Non-pigmented ciliary epithelial cell (primary cell): ENCODE data around the gene CENPM.

ENCODE experiments used
- DNase-seq: peaks from one replicate; pipeline ENCODE4 v3.0.0-alpha.2; 2010; ENCODE audit warnings: low read depth

Gene CENPM, protein sequence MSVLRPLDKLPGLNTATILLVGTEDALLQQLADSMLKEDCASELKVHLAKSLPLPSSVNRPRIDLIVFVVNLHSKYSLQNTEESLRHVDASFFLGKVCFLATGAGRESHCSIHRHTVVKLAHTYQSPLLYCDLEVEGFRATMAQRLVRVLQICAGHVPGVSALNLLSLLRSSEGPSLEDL

DNA sequence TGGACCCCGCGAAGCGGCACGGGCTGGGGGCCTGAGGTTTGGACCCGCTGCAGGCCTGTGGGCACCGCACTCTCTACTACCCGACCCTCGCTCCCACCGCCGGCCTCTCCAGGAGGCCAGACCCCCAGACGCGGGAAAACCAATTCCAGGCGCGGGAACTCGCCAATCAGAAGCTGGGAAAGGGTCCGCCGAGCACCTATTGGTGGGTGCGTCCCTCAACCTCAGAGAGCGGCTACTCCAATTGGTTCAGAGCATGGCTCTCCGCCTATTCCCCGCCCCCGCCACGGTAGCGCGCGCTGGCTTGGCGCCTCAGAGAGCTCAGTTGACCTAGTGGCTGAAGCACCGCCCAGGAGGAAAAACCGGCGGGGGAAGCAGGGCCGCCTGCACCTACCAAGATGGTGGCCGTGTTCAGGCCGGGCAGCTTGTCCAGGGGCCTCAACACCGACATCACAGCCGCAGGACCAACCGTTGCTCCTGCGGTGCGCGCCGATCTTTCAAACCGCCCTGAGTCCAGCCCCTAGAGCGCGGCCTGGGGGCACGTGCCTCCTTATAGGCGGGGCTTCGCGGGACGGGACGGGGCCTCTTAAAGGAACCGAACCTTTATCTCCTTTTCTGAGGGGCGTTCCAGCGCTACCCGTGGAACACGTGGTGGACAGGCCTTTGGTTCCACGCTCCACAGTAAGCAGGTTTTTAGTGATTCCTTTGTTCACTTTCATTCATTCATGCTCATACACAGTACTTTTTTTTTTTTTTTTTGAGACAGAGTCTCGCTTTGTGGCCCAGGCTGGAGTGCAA is at the start of gene CENPM:
Gene CENPM, minus strand, starts transcription at position 524 of the 795 bp plus-strand sequence. Its CDS starts 76 bp downstream, at position 448.
- peak; percentile 60 for DNase-seq

DNA sequence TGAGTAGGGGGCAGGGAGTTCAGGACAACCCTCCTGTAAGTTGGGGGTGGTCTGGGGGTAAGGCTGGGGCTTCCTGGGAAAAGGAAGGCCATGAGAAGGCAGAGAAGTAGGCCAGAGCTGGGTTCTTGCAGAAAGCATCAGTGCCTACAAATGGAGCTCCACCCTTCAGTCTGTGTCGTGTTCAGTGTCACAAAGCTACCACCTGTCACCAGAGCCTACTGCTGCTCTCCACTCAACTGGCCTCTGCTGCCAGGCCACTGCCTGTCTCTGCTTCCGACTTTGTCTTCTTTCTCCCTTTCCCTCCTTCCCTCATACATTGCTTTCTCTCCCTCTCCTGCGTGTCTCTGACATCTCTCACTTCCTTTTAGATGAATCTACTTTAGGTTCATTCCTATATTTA is 48.3 kb upstream of the CENPM start:
- no peak for DNase-seq

DNA sequence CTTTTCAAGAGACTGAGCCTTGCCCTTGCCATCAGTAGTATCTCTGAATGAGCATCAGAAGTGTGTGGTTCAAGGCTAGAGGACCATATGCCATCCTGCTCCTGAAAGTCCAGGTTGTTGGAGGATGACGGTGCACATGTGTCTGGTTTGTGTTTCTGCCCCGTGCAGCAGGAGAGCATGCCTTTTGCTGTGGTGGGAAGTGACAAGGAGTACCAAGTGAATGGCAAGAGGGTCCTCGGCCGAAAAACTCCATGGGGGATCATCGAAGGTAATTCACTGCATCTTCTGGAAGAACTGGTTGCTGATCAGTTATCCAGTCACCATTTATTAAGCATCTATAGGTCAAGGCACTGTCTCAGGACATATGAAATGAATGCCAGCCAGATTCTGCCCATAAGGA is 45.5 kb upstream of the CENPM start:
- DNase-seq, result no peak

DNA sequence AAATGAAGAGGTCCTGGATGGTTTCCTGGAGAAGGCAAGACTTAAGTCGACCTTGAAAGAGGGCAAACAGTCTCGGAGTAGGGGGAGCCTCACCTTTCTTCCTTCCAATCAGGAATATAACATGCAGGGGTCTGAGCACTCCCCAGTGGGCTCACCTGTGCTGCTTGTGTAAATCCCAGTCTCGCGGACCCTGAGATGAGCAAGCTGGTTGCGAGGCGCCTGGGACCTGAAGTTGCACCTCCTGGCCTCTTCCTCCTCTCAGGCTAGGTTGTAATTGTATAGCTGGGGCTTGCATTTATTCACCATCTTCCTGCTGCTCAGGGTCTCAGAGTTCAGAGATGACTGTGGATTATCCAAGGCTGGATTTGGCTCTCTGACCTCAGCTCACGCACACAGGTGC is 44.2 kb upstream of the CENPM start:
- DNase-seq, result no peak

DNA sequence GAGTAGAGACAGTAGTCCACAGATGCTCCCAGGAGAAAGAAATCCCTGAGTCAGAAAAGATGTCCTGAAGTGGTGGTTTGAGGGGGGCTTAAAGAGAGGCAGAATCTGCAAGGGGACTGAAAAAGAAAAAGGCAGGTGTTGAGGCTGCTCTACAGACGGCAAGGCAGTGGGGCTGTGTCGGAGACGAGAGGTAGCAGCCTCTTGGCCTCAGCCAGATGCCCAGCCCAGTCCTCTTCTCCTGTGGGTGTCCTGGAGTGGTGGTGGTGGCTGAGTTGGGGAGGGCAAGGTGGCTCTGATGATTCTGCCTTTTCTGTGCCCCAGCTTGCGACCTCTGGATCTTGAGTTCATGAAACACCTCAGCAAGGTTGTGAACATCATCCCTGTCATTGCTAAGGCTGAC is 42.3 kb upstream of the CENPM start:
- no peak for DNase-seq

DNA sequence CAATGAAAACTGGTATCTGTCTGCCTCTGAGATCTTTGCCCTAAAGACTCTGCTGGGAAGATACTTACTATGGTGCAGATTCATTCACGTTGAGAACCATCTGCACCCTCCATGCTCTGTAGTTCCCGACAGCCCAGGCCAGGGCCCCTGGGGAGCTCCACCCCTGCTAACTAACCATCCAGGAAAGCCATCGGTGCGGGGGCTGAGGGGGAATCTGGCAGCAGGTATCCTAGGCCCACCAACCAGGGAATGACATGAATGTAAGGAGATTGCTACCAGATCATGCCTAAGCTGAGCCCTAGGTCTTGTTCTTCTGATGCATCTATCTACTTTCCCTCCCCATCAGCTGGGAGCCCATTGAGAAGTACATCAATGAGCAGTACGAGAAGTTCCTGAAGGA is 40.3 kb upstream of the CENPM start:
- no peak for DNase-seq

DNA sequence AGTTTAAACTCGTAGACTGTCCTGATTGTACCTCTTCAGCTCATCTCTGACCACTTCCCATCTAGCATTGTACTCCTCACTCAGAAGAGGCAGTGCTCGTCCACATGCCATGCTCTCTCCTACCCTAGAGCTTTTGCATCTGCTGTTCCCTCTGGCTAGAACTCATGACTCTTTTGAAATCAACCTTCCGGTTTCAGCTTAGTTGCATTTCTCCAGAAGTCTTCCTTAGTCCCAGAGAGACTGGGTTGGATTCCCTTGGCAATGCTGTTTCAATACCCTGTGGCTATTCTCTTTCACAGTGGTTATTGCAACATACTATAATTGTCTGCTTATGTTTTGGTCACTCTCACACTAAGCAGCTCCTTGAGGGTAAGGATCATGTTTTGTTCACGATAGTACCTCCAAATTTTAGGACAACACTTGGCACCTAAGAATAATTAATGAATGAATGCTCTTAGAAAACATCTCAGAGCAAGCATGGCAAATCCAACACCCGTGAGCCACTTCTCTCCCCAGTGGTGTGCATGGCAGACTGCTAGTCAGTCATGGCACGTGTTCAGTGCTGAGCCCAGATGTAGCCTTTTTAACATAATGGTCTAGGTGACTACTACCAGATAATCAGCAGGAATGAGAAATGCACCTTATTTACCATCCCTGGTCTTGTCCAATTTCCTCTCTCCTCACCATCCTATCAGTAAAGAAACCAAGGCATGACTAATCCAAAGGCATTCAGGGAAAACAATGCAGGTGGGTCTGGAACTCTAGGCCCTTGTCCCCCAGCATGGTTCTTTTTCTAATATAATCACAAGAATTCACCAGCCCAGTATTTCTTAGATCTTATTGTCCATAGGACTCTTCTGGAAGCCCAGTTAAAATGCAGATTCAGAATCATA is 36.8 kb upstream of the CENPM start:
- no peak for DNase-seq

DNA sequence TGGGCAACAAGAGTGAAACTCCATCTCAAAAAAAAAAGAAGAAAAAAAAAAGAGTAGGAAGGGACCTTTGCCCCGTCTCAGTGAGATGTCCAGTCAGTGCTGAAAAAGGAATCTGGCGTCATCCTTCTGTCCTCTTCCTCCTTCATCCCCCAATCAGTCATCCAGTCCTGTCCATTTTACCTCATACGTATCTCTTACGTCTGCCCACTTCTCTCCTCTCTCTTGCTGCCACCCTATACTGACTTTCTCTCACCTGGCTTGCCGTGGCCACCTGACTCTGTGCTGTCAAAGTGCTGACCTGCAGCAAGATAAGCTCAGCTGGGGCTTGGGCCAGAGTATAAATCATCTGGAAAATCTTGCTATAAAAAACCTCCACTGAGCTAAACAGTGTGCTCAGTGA is 35.9 kb upstream of the CENPM start:
- DNase-seq, result no peak

DNA sequence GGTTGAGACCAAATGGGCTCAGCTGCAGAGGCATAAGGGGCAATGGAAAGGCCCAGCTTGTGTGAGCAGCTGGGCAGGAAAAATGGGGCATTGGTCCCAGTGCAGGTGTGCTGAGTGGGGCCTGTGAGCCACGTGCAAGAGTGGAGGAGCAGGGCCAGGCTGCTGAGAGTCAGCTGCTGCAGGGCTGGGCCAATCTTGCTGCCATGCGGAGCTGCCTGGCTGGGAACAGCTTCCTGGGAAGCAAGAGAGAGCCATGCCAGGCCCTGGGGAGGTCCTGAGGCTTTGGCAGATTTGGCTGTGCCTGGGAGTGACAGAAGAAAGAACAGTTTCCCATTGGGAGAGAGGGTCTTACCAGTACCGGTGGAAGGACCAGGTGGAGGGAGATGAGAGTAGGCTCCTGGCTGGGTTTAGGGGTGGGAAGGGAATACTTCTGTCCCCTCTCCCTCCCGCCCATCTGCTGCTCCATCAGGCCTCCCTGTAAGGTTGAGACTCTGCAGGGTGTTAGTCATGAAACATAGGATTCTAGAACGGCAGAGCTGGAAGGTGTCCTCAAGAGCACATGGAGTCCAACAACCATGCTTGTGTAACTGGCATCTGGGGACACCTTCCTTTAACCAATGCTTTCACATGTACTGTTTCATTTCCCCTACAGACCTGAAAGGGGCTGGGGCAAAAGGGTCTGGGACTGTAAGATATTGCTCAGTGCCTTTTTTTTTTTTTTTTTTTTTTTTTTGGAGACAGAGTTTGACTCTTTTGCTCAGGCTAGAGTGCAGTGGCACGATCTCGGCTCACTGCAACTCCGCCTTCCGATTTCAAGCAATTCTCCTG is 32.7 kb upstream of the CENPM start:
- DNase-seq, result no peak

DNA sequence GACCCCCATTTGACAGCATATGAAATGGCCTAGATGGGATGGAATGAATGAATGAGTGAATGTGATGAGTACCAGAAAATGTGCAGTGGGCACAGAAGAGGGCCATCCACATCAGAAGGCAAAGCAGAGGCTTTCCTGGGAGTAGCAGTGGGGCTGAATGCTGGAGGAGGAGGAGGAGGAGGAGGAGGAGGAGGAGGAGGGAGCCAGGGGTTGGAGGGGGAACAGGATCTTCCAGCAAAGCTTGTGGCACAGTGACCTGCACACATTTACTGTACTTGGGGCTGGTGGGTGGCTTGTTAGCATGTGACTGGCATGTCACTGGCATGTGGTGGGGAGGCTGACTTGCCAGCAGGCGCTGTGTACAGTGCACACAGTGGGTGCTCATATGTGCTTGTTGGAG is 31.8 kb upstream of the CENPM start:
- DNase-seq, result no peak

DNA sequence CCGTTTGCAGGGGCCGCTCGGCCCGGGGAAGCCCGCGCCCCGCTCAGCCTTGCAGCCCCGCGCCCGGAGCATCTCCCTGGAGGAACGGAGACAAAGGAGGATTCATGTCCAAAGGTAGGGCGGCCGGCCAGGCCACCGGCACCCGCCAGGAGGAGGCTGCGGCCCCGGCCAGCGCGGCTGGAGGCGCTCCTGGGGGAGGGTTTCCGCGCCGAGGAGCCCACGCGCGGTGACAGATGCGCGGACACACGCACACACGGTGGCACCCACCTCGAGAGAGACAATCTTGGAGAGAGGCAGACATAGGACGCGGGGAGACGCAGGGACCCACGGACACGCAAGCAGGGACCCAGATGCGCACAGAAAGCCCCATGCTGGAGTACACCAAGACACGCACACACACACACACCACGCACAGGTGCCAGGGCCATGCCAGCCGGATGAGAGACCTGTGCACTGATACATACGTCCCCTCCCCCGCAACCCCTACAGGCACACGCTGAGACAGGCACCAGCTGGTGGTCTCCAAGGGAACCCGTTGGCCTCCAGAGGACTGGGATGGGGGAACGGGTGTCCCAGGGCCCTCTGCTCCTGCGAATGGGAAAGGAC is 30.1 kb upstream of the CENPM start:
- no peak for DNase-seq

DNA sequence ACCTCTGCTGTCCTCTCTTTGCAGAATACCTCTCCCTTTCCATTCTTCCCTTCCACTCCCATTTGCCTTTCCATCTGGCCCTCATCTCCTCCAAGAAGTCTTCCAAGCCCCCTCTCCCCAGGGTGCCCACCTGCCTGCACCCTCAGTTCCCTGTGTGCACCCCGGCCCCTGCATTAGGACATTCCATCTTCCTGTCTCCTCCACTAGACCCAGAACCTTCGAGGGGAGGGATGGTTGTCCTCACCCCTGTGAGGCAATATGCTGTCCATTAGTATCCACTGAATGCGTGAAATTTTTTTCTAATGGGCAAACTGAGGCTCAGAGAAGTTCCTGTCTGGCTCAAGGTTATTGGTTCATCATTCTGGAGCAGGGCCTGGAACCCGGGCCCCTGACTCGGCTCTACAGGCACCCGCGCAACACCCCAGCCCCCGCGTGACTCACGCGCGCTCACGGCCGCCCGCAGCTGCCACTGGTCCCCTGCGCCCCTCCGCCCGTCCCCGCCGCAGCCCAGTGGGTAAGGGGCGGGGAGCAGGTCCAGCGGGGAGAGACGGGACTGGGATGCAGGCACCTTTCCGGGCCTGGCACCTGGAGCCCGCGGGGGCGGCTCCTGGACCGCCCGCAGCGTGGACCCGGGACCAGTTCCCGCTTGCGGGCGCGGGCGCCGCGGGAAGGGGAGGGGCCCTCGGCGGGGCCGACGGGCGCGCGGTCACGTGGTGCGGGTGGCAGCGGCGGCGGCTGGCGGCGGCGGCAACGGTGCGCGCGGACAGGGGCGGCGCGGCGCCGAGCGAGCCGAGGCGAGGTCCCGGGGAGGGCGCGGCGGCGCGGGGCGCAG is 29.3 kb upstream of the CENPM start:
- DNase-seq, result no peak

DNA sequence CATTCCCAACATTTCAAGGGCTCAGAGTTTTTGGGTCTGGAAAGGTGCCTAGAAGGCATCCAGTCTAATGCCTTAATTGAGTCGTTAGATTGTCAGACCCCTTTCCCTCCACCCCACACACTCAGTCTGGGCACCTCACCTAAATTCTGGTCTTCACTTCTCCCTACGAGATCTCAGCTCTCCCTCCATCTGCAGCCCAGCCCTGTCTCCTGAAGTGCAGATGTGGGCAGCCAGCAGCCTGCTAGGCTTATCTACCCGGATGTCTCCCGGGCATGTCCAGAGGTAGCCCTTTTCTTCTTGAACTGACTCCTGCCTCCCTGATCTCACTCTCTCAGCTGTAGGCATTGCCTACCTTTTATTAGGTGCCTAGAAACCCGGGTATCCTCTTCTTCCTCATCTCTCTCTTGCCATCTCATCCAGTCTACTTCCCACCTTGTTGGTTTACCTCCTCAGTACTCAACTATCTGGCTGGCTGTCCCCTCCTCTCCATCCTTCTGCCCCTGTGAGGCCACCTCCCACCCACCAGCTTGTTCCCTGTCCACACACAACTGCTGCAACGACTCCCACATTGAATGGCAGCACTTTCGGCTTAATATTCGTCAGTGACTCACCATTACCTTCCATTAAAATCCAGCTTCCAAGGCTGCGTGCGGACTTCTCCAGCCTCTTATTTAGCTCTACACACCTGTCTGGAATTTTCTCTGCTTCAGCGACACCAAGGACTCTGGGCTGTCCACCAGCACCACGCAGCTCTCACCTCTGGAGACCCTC is 28.5 kb upstream of the CENPM start:
- no peak for DNase-seq

DNA sequence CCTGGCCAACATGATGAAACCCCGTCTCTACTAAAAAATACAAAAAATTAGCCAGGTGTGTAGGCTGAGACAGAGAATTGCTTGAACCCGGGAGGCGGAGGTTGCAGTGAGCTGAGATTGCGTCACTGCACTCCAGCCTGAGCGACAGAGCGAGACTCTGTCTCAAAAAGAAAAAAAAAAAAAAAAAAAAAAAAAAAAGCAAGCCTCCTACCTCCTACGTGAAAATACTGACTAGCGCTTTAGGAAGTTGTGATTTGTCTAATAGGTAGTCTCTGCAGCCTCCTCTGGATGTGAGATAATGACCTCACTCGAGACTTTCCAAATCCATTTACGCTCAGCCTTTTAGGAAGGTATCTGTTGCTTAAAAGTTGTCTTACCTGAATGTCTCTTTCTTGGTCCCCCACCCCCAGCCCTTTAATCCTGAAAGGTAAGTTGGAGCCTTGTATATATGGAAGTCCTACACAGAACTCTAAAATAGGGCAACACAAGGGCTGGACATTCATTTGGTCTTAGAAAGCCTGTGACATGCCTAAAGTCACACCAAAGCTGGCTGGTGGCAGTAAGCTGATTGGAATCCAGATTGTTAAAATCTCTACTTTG is 27.8 kb upstream of the CENPM start:
- DNase-seq, result no peak

DNA sequence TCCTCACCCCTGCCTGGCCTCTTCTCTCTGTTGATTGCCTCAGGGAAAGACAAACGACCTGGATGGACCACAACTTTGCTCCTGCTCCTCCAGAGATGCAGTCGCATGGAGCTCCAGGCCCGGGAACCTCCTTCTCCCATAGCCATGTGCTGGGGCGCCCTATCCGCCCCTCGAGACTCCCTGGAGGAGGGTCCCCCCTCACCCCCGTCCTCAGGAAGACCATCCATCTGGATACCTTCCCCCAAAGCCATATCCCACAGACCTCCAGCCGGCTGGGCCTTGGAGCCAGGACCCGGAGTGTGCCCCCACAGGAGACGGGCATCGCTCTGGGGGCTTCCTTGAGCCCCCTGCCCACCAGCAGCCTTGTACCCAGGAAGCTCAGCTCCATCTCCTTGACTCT is 24.5 kb upstream of the CENPM start:
- no peak for DNase-seq

DNA sequence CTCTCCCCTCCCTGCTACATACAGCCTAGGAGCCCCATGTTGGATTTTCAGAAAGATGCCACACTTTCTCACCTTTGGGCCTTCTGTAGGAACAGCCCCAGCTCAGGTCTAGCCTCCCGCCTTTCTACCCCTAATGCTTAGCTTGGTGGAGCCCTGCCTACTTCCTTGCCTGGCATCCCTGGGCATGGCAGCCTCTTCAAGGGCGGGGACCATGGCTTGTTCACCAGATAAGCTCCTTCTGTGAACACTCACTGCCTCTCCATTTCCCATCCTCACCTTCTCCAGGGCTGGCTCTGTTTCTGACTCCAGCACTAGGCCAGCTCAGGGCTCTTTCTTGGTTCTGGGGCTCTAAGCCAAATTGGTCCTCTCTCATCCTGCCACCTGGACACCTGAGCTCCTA is 23.6 kb upstream of the CENPM start:
- DNase-seq, result no peak

DNA sequence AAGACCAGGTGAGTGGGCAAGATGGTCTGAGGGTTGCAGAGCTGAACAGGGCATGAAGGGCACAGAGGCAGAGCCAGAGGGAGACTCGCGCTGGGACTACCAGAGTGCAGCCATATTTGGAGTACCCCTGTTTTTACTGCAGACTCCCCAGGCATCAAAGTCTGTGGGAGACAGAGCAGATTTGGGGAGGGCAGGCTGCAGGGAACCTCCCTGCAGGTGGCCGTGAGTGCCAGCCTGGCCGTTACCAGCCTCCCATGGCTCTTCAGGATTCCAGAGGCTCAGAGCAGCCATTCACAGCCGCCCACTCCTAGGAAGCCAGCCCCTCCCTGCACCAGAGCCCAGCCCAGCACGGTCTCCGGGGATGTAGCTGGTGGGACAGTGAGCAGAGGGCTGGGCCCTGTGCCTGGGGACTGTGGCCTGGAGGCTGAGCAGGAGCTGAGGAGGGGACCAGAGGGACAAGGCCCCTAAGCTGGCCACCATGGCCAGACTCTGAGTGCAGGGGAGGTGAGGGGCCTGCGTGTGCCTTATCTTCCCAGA is 22.2 kb upstream of the CENPM start, which contains the start of gene SEPTIN3:
Gene SEPTIN3, plus strand, starts transcription at position 334 of the 537 bp plus-strand sequence. CDS start 2,050 bp downstream, outside the sequence.
- DNase-seq, result no peak

DNA sequence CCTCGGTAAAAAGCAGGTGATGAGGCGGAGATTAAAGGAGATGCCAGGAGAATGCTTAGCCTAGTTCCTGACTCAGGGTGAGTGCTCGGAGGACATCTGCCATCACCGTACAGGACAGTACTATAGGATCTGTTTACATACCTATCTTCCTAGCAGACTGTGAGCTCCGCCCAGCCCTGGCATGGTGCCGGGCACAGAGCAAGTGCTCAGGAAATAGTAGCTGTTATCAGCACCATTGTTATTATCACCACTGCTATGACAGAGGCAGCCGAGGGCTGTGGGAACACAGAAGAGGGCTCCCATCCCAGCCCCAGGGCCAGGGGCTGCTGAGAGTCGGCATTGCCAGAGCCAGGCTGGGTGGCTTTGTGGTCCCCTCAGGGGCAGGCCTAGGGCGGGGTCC is 21.6 kb upstream of the CENPM start:
- no peak for DNase-seq
